Right atrium auricular region (tissue), 2 donors: ENCODE measurements around the gene KIF1B. TPM values are rescaled to one million over a fixed set of nuclear protein-coding genes. Genes with fewer than 3 reads are reported as not detected.

Experiments used
- DNase-seq: peaks from one replicate; pipeline ENCODE4 v3.0.0-alpha.2; 2019; ENCODE audit warnings: low spot score
- H3K27ac ChIP-seq, 2 donors: fragments of 200-600 bp; sonication (generic); 1 replicate in 1 of 2; 2 replicates in 1 of 2; pipeline ENCODE4 v1.5.1; 2016 to 2019
- H3K27me3 ChIP-seq, 2 donors: fragments of 200-600 bp; sonication (generic); one replicate each; pipeline versions ENCODE4 v1.5.1 to v1.6.0; 2017 to 2019
- H3K36me3 ChIP-seq: fragments of 200-600 bp; sonication (generic); one replicate; pipeline ENCODE4 v1.5.1; 2016
- H3K4me1 ChIP-seq, 2 donors: fragments of 200-600 bp; sonication (generic); one replicate each; pipeline versions ENCODE4 v1.5.1 to v1.6.0; 2017 to 2019
- H3K4me3 ChIP-seq, 2 donors: fragments of 200-600 bp; sonication (generic); 1 replicate in 1 of 2; 2 replicates in 1 of 2; pipeline ENCODE4 v1.5.1; 2017 to 2019; ENCODE audit warnings: mild to moderate bottlenecking in 1 of 2, moderate library complexity in 1 of 2
- H3K9me3 ChIP-seq, 2 donors: fragments of 200-600 bp; sonication (generic); one replicate each; pipeline ENCODE4 v1.5.1; 2019
- total RNA-seq, 2 donors: library from RNA; depleted of rRNA; stranded (reverse); fragments of >200 nt; gene quantifications; one replicate each; pipeline ENCODE4 v1.1.0, GENCODE V29; 2016
- TF ChIP-seq, protein P1 (sequence below), 2 donors: fragments of 200-600 bp; sonication (generic); IDR thresholded peaks; one replicate each; pipeline ENCODE4 v1.5.1; 2019; ENCODE audit warnings: antibody characterized with exemption in 2 of 2

Gene KIF1B
- total RNA-seq, 2 donors from 2014 or later, result 55.7 to 63.9 TPM

DNA sequence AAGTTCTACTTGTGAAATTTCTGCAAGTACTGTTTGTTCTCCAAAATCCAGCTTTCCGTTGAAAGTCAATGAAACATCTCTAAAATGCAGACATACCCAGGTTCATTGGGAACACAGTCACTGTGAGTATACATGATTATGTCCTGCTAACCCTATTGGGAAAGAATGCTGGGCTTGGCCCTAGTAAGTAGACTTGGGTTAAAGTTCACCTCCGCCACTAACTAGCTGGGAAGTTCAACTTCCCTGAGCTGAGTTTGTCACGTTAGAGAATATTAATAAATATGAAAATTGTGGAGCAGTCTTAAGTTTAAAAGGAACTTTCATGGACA is 178.0 kb downstream of the KIF1B start:
- TF ChIP-seq, protein P1, sequence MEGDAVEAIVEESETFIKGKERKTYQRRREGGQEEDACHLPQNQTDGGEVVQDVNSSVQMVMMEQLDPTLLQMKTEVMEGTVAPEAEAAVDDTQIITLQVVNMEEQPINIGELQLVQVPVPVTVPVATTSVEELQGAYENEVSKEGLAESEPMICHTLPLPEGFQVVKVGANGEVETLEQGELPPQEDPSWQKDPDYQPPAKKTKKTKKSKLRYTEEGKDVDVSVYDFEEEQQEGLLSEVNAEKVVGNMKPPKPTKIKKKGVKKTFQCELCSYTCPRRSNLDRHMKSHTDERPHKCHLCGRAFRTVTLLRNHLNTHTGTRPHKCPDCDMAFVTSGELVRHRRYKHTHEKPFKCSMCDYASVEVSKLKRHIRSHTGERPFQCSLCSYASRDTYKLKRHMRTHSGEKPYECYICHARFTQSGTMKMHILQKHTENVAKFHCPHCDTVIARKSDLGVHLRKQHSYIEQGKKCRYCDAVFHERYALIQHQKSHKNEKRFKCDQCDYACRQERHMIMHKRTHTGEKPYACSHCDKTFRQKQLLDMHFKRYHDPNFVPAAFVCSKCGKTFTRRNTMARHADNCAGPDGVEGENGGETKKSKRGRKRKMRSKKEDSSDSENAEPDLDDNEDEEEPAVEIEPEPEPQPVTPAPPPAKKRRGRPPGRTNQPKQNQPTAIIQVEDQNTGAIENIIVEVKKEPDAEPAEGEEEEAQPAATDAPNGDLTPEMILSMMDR (IDR thresholded peaks at IDR 0.05), result no peak
- H3K4me3 ChIP-seq, result no peak overlapping the region

DNA sequence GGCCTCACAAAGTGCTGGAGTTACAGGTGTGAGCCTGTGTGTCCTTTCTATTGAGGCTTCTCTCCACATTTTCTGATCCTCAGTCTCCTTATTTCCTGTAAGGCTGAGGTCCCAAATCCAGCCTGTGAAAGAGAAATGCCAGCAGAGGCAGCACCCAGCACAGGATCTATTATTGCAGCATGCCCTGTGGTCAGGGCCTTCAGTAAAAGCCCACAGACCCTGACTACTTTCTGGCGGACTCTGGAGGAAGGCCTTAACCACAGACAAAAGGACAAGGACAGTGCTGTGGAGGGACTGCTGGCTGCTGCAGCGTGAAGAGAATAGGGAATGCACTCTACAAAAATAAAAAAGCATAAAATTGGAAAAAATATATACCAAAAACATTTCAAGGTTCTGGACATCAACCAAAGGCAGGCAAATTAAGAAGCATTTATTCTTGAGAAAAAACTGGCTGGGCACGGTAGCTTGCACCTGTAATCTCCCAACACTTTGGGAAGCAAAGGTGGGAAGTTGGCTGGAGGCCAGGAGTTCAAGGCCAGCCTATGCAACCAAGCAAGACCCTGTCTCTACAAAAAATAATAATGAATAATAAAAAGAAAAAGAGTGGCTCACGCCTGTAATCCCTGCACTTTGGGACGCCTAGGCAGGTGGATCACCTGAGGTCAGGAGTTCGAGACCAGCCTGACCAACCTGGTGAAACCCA is 179.1 kb downstream of the KIF1B start:
- Histone ChIP-seq H3K4me1 (peaks cover 0 to 21% of the 10 kb centered on the region in 2 donors), H3K36me3 (no peaks in the 10 kb centered on the region), H3K27ac (no peak overlapping the region), H3K4me3 (no peak overlapping the region), H3K9me3 (no peaks in the 10 kb centered on the region), H3K27me3 (no peaks in the 10 kb centered on the region)
- TF ChIP-seq, protein P1 (IDR thresholded peaks at IDR 0.05), result no peak
- DNase-seq, result no peak

More for the DNA sequence above, 178.0 kb downstream of the KIF1B start:
- Histone ChIP-seq H3K27me3 (no peaks in the 10 kb centered on the region), H3K36me3 (no peaks in the 10 kb centered on the region), H3K4me1 (peaks cover 0 to 21% of the 10 kb centered on the region in 2 donors), H3K9me3 (no peaks in the 10 kb centered on the region), H3K27ac (peak overlapping the region in 1 of 2 donors; percentile 58)
- DNase-seq, result no peak

- Histone ChIP-seq H3K27ac (no peak overlapping the region), H3K4me3 (no peak overlapping the region), H3K4me1 (peaks cover 0 to 22% of the 10 kb centered on the region in 2 donors), H3K9me3 (no peaks in the 10 kb centered on the region), H3K27me3 (no peaks in the 10 kb centered on the region), H3K36me3 (no peaks in the 10 kb centered on the region)
- TF ChIP-seq, protein P1 (IDR thresholded peaks at IDR 0.05), result no peak
- DNase-seq, result no peak
These were observed 186.5 kb downstream of the KIF1B start for GRCh38 chr1:10396870-10397269.

- DNase-seq, result no peak
- peak overlapping the region; percentile 88 to 97 for H3K27ac ChIP-seq
- TF ChIP-seq, protein P1 (IDR thresholded peaks at IDR 0.05), result no peak
- peaks cover 0 to 22% of the 10 kb centered on the region in 2 donors for H3K4me1 ChIP-seq
- no peaks in the 10 kb centered on the region for H3K9me3 ChIP-seq
- peak overlapping the region; percentile 83 to 87 for H3K4me3 ChIP-seq
- peaks cover 13% of the 10 kb centered on the region for H3K36me3 ChIP-seq
- no peaks in the 10 kb centered on the region for H3K27me3 ChIP-seq
These were observed 187.9 kb downstream of the KIF1B start for GRCh38 chr1:10398278-10398733.

DNA sequence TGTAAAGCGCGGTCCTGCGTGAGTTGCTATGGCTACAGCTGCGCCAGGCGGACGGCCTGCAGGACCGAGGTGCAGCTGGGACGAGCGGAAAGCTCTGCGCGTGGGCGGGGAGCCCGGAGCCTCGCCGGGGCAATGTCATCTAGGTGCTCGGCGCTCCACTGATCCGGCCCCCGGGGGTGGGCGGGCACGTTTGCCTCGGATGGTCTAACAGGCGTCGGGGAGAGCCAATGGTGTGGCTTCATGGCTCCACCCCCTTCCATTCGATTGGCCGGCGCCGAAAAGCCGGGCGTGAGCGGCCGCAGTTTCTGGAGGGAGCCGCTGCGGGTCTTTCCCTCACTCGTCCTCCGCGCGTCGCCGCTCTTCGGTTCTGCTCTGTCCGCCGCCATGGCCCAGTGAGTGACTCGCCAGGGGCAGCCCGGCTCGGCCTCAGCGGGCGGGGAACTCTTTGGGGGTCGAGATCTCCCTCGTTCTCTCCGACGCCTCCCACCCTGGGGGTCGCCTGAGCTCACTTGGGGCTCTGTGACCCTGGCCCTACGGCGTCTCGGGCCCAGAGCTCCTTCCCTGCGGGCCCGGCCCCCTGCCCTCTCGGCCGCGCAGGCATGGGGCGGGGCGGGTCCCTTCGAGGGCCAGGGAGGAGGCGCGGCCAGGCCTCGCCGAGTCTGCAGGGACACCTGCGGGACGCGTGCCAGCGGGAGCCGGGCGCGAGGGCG is 188.5 kb downstream of the KIF1B start, which contains the start of gene PGD:
Gene PGD (plus strand): TSS at position 331 of the 710 bp plus-strand sequence. CDS start 54 bp downstream, at position 385.
- H3K27me3 ChIP-seq, result no peaks in the 10 kb centered on the region
- H3K9me3 ChIP-seq, result no peaks in the 10 kb centered on the region
- H3K4me1 ChIP-seq, result peaks cover 0 to 22% of the 10 kb centered on the region in 2 donors
- H3K36me3 ChIP-seq, result peaks cover 18% of the 10 kb centered on the region
- peak; percentile 99 for DNase-seq
- TF ChIP-seq, protein P1 (IDR thresholded peaks at IDR 0.05), result no peak
- H3K27ac ChIP-seq, result peak within 1 kb of the TSS; percentile 88 to 97
- H3K4me3 ChIP-seq, result peak within 1 kb of the TSS; percentile 83 to 87
